HG03520 (cell line): Measurements from ENCODE around the gene ADSL.

Source experiments
- ATAC-seq: cut with Tn5 transposase; IDR thresholded peaks from one replicate; pipeline ENCODE4 v1.9.1; 2021; ENCODE audit warnings: mild to moderate bottlenecking, moderate library complexity; ENCODE audit not compliant: unreplicated experiment

The ADSL gene

DNA sequence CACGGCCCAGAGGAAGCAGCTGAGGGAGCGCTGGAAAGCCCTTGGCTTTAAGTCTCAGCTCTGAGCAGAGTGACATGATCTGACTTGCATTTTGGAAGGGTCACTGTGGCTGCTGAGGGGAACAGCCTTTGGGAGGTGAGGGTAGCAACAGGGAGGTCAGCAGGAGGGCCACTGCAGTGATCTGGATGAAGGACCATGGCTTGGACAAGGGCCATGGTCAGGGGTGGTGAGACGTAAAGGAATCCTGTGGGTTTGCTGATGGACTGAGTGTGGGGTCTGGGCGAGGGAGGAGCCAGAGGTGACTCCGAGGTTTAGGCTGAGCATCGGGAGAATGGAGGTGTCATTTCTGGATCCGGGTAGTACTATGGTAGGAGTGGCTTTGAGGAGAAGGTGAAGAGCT is 57.4 kb downstream of the ADSL start:
- ATAC-seq = no peak

GRCh38 chr22:40404251-40405177 is 58.2 kb downstream of the ADSL start:
- no peak for ATAC-seq

- no peak for ATAC-seq
Observed at GRCh38 chr22:40405178-40406062, 59.1 kb downstream of the ADSL start.

DNA sequence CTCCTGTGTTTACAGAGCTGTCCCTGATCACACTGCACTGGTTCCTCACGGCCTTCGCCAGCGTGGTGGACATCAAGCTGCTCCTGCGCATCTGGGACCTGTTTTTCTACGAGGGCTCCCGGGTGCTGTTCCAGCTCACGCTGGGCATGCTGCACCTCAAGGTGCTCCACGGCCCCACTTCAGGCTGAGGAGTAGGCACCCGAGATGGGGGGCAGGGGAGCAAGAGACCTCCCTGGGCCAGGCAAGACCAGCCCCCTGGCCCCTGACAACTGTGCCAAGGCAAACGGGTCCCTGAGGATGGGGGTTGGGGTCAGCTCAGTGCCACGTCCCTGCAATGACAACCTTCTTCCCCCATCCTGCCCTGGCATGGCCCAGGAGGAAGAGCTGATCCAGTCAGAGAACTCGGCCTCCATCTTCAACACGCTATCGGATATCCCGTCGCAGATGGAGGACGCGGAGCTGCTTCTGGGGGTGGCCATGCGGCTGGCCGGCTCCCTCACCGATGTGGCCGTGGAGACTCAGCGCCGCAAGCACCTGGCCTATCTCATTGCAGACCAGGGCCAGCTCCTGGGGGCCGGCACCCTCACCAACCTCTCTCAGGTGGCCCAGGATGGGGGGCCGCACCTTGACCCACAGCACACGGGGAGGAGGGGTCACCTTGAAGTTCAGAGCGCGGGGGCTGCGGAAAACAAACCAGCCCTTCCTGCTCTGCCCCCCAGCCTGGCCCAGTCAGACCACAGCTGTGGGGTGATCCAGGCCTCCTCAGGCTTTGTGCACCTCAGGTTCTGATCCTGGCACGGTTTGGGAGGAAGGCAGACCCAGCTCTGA is 60.0 kb downstream of the ADSL start:
- ATAC-seq = no peak

GRCh38 chr22:40407021-40407761 is 60.9 kb downstream of the ADSL start:
- ATAC-seq = no peak

DNA sequence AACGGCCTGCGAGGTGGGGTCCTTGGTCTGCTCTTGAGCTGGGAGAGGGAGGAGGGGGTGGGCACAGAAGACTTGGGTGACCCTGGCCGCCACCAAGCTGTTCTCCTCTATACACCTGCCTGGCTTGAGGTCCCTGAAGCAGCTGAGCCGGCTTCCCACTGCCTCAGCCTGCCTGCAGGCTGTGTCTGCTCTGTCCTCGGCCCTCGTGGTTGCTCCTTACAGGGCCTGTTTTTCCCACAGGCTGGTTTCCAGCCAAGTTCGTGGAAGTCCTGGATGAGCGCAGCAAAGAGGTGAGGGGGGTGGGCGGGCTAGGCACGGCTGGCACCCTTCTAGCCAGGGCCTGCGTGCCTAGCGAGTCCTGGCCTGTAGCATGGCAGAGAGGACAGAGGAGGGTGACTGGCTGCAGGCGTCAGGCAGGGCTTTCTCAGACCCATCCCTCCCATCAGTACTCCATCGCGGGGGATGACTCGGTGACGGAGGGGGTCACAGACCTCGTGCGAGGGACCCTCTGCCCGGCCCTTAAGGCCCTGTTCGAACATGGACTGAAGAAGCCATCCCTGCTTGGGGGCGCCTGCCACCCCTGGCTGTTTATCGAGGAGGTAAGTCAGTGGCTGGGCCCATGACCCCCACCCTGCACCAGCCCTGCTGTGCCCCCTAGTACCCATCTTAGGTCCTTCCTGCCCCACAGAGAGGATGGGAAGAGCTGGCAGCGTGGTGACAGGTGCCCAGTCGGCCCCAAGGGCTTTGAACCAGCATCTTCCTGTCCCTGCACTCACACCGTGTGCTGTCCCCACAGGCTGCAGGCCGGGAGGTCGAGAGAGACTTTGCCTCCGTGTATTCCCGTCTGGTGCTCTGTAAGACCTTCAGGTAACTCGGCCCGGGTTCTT is 61.8 kb downstream of the ADSL start:
- no peak for ATAC-seq

DNA sequence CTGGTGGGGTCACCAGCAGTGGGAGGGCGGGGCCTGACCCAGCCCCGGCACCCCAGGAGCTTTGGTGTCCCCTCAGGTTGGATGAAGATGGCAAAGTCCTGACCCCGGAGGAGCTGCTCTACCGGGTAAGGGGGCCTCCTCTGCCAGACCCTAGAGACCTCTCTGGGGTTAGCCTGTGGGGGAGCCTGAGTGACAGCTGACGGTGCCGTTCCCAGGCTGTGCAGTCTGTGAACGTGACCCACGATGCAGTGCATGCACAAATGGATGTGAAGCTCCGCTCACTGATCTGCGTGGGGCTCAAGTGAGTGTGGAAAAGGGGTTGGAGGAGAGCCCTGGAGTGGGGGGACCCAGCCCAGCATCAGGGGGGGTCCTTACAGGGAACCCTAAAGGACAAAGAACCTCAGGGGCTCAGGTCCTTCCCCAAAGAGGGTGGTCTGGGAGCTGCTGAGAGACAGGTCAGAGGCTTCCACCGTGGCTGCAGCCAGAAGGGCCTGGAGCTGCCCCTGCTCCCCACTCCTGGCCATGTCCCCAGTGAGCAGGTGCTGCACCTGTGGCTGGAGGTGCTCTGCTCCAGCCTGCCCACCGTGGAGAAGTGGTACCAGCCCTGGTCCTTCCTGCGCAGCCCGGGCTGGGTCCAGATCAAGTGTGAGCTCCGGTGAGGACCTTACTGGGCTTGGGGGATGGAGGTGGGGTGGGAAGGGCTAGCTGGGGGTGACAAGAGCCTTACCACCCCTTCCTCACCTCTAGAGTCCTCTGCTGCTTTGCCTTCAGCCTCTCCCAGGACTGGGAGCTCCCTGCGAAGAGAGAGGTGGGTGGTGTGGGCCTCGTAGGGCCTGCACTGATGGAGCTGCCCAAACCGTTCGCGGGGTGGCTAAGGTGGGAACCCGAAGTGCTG is 62.7 kb downstream of the ADSL start:
- no peak for ATAC-seq

GRCh38 chr22:40409613-40410113 is 63.4 kb downstream of the ADSL start:
- ATAC-seq = no peak

- no peak for ATAC-seq
Observed at GRCh38 chr22:40410272-40410671, 64.0 kb downstream of the ADSL start.

GRCh38 chr22:40410731-40411505 is 64.6 kb downstream of the ADSL start:
- no peak for ATAC-seq

DNA sequence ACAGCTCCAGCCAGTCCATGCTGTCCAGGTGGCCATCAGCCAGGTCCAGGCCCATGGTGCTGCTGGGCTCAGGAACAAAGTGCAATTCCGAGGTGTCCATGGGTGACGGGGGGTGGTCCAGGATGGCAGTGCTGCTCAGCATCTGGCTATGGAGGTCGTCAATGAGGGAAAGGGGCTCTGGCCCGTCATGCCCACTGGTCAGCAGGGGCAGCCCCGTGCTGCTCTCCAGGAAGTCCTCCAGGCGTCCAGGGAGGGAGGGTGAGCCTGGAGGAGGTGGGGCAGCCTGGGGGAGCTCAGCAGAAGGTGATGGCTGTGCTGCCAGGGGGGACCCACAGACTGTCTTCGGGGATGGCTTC is 65.2 kb downstream of the ADSL start:
- ATAC-seq = no peak

GRCh38 chr22:40412441-40412840 is 66.1 kb downstream of the ADSL start:
- no peak for ATAC-seq

DNA sequence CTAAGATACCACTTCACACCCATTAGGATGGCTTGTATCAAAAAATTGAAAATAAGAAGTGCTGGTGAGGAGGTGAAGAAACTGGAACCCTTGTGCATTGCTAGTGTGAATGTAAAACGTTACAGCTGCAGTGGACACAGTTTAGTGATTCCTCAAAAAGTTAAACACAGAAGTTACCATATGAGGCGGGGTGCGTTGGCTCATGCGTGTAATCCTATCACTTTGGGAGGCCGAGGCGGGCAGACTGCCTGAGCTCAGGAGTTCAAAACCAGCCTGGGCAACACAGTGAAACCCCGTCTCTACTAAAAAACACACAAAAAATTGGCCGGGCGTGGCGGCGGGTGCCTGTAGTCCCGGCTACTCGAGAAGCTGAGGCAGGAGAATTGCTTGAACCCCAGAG is 67.6 kb downstream of the ADSL start:
- no peak for ATAC-seq

DNA sequence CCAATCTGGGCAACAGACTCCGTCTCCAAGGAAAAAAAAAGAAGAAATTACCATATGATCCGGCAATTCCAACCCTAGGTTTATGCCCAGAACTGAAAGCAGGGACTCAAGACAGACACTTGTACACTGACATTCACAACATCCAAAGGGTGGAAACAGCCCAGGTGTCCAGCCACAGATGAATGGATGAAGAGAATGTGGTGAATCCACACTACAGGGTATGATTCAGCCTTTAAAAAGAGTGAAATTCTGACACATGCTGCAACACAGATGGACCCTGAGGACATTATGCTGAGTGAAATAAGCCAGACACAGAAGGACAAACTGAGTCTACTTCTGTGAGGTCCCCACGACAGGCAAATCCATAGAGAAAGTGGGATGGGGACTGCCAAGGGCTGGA is 68.0 kb downstream of the ADSL start:
- ATAC-seq = no peak

GRCh38 chr22:40414838-40415505 is 68.7 kb downstream of the ADSL start:
- no peak for ATAC-seq

GRCh38 chr22:40415531-40416266 is 69.4 kb downstream of the ADSL start:
- no peak for ATAC-seq
